HG03457 (cell line): Measurements from ENCODE around the gene TRIM56.
"Not testable (repeated sequence)": the region's sequence is repeated elsewhere in the genome, so short reads cannot be mapped to it uniquely, and the experiment has no call there.

Experiments used
- ATAC-seq: cut with Tn5 transposase; IDR thresholded peaks from one replicate; pipeline ENCODE4 v1.9.1; 2021; ENCODE audit warnings: moderate number of reproducible peaks; ENCODE audit not compliant: unreplicated experiment

The TRIM56 gene, protein sequence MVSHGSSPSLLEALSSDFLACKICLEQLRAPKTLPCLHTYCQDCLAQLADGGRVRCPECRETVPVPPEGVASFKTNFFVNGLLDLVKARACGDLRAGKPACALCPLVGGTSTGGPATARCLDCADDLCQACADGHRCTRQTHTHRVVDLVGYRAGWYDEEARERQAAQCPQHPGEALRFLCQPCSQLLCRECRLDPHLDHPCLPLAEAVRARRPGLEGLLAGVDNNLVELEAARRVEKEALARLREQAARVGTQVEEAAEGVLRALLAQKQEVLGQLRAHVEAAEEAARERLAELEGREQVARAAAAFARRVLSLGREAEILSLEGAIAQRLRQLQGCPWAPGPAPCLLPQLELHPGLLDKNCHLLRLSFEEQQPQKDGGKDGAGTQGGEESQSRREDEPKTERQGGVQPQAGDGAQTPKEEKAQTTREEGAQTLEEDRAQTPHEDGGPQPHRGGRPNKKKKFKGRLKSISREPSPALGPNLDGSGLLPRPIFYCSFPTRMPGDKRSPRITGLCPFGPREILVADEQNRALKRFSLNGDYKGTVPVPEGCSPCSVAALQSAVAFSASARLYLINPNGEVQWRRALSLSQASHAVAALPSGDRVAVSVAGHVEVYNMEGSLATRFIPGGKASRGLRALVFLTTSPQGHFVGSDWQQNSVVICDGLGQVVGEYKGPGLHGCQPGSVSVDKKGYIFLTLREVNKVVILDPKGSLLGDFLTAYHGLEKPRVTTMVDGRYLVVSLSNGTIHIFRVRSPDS

GRCh38 chr7:101085162-101085964 is at the start of gene TRIM56:
TRIM56 (plus strand) TSS chr7:101085481; CDS start chr7:101087313, 1,832 bp downstream.
- ATAC-seq: no peak

GRCh38 chr7:101035941-101036340 is 49.3 kb upstream of the TRIM56 start:
- no peak for ATAC-seq

- ATAC-seq: not testable (repeated sequence)
Observed at GRCh38 chr7:101041283-101041682, 44.0 kb upstream of the TRIM56 start.

- ATAC-seq: no peak
Observed at GRCh38 chr7:101058355-101058754, 26.9 kb upstream of the TRIM56 start.

DNA sequence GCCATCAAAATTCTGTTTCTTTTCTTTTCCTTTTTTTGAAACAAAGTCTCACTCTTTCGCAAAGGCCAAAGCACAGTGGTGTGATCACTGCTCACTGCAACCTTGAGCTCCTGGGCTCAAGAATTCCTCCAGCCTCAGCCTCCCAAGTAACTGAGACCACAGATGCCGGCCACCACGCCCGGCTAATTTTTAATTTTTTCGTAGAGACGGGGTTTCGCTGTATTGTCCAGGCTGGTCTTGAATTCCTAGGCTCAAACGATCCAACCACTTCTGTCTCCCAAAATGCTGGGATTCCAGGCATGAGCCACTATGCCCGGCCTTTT is 25.7 kb upstream of the TRIM56 start:
- no peak for ATAC-seq

DNA sequence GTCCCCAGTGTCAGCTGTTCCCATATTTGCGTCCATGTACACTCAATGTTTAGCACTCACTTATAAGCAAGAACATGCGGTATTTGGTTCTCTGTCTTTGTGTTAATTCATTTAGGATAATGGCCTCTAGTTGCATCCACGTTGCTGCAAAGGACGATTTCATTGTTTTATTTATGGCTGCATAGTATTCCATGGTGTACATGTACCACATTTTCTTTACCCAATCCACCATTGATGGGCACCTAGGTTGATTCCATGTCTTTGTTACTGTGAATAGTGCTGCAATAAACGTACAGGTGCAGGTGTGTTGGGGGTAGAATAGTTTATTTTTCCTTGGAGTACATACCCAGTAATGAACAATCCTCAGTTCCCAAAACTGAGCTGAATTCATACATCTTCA is 24.3 kb upstream of the TRIM56 start:
- ATAC-seq: no peak

DNA sequence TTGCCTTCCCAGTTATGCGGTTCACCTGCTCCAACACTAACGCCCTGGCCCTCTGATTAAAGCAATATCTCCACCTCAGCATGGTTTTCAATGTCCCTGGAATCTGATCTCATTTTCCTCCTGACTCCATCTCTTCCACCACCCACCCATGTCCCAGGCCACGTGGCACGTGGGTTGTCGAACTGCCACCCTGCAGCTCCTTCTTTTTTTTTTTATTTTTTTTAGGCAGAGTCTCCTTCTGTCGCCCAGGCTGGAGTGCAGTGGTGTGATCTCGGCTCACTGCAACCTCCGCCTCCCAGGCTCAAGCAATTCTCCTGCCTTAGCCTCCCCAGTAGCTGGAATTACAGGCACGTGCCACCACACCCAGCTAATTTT is 21.1 kb upstream of the TRIM56 start:
- ATAC-seq: not testable (repeated sequence)

GRCh38 chr7:101065162-101065561 is 20.1 kb upstream of the TRIM56 start:
- not testable (repeated sequence) for ATAC-seq

- no peak for ATAC-seq
Observed at GRCh38 chr7:101066141-101066832, 19.0 kb upstream of the TRIM56 start.

GRCh38 chr7:101066833-101067177 is 18.5 kb upstream of the TRIM56 start:
- ATAC-seq: no peak

DNA sequence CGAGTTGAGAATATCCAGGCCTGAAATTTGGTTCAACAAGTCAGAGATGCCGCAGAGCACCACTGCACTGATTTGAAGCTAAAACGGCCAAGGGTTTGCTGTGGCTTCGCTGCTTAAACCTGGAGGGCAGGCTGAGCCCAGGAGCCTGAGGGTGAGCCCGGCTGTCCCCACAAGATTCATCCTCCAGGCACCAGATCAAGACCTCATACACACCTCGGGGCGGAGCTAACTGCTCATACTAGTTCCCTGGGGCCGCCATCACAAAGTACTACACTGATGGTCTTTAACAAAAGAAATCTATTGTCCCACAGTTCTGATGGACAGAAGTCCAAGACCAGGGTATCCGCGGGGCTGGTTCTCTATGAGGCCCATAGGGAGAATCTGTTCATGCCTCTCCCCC is 16.9 kb upstream of the TRIM56 start:
- no peak for ATAC-seq

DNA sequence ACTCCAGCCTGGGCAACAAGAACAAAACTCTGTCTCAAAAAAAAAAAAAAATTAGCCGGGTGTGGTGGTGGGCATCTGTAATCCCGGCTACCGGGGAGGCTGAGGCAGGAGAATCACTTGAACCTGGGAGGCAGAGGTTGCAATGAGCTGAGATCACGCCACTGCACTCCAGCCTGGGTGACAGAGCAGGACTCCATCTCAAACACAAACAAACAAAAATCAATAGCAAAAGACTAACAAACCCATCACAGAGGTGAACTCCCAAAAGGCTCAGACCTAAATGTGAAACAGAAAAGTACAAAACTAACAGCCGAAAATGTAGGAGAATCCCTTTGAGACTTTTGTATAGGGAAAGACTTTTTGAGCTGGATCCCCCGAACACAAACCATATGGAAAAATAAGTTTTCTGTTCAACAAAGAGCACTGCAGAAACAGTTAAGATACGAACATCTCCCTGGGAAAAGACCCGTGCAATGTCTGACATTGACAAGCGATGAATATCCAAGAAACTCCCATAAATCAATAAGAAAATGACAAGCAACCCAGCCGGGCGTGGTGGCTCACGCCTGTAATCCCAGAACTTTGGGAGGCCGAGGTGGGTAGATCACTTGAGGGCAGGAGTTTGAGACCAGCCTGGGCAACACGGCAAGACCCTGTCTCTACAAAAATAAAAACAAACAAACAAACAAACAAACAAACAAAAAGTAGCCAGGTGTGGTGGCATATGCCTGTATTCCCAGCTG is 13.7 kb upstream of the TRIM56 start:
- ATAC-seq: not testable (repeated sequence)

DNA sequence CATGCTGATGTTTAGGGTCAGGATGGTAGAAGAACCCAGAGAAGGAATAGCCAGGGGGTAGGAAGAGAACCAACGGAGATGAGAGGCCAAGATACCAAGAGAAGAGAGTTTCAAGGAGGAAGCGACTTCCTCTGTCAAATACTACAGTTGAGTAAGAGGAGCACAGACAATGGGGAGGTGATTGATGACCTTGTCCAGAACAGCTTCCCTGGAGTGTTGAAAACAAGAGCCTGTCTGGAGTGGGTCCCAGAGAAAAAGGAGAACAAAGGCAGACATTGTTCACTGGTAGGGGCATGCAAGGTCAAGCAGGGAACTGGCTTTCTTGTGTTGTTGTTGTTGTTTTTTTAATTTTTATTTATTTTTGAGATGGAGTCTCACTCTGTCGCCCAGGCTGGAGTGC is 9.6 kb upstream of the TRIM56 start:
- no peak for ATAC-seq

DNA sequence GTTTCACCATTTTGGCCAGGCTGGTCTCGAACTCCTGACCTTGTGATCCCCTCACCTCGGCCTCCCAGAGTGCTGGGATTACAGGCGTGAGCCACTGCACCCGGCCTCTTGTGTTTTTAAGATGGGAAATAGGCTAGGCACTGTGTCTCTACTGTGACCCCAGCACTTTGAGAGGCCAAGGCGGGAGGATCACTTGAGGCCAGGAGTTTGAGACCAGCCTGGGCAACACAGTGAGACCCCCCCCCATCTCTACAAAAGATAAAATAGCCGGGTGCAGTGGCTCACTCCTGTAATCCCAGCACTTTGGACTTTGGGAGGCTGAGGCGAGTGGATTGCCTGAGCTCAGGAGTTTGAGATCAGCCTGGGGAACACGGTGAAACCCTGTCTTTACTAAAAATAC is 9.1 kb upstream of the TRIM56 start:
- ATAC-seq: not testable (repeated sequence)

DNA sequence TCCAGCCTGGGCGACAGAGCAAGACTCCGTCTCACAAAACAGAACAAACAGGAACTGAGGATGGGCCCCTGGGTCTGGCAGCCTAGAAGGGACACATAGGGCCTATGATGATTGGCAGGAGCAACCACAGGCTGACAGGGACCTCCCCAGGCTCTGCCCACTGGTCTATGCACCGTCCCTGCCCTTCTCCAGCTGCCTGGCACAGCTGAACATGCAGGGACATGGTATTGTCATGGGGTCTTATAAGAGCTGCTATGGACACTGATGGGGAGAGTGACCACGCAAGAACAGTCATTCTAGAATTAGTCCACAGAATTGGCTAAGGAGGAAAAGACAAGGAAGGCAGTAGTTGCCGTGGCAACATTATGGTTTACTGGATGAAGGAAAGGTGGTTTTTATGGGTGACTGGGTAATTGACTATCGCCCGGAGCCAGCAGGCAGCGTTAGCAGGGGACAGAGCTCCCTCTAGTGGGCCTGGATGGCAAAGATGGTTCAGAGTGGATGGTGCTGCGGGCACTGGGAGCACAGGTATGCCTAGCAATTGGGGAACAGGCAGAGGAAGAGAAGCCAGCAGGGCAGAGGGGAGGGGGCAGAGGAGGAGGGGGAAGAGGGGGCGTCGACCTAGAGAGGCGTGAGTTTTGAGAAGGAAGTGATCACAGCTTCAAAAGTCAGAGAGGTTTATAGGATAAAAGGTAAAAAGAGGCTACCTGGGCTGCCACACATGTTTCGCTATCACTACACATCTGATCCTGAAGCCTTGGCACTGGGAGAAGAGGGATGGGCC is 7.8 kb upstream of the TRIM56 start:
- peak; percentile 71 for ATAC-seq

- no peak for ATAC-seq
Observed at GRCh38 chr7:101081432-101081831, 3.8 kb upstream of the TRIM56 start.

- ATAC-seq: no peak
Observed at GRCh38 chr7:101084865-101085161, 468 bp upstream of the TRIM56 start.

DNA sequence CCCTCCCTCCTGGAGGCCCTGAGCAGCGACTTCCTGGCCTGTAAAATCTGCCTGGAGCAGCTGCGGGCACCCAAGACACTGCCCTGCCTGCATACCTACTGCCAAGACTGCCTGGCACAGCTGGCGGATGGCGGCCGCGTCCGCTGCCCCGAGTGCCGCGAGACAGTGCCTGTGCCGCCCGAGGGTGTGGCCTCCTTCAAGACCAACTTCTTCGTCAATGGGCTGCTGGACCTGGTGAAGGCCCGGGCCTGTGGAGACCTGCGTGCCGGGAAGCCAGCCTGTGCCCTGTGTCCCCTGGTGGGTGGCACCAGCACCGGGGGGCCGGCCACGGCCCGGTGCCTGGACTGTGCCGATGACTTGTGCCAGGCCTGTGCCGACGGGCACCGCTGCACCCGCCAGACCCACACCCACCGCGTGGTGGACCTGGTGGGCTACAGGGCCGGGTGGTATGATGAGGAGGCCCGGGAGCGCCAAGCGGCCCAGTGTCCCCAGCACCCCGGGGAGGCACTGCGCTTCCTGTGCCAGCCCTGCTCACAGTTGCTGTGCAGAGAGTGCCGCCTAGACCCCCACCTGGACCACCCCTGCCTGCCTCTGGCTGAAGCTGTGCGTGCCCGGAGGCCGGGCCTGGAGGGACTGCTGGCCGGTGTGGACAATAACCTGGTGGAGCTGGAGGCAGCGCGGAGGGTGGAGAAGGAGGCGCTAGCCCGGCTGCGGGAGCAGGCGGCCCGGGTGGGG is 2.2 kb downstream of the TRIM56 start:
- ATAC-seq: no peak

- ATAC-seq: no peak
Observed at GRCh38 chr7:101088069-101088425, 2.8 kb downstream of the TRIM56 start.
